SK-N-SH (cell line): Measurements from ENCODE around the gene ZIC1. TPM values are rescaled to one million over a fixed set of nuclear protein-coding genes. Genes with fewer than 3 reads are reported as not detected.

Experiments
- CTCF ChIA-PET: fragments of 300-600, 350-600 bp; formaldehyde crosslinking; extraction: SDS; loops from one replicate; lab custom pipeline; 2021; lab: Yijun Ruan, JAX
- POLR2A ChIA-PET: fragments of 350-600 bp; sonication (Branson Sonifier 250); formaldehyde crosslinking; extraction: SDS; loops from one replicate; lab custom pipeline; 2020; ENCODE audit warnings: antibody characterized with exemption, inconsistent platforms; lab: Yijun Ruan, JAX
- DNase-seq: peaks from one replicate; pipeline ENCODE4 v3.0.0; 2012
- H2AFZ ChIP-seq: fragments of 200-600 bp; sonication (generic); 2 replicates; pipeline ENCODE4 v1.8.1; 2016; ENCODE audit warnings: antibody characterized with exemption, mild to moderate bottlenecking, low read depth
- H3F3A ChIP-seq: fragments of 200-600 bp; sonication (generic); replicated peaks from 2 replicates; pipeline ENCODE3; 2016; ENCODE audit warnings: antibody characterized with exemption, mild to moderate bottlenecking; ENCODE audit not compliant: insufficient read depth
- H3K27ac ChIP-seq, 2 experiments: fragments of 200-500 bp in 1 of 2; fragments of 200-600 bp in 1 of 2; sonication (Bioruptor generic) in 1 of 2; sonication (generic), shearing (Covaris generic) in 1 of 2; 2 replicates each; pipeline versions ENCODE4 v1.5.1 to v1.6.1; 2014 to 2016; ENCODE audit warnings: low read depth in 2 of 2, inconsistent platforms in 1 of 2, low read length in 1 of 2, mild to moderate bottlenecking in 1 of 2, mixed read lengths in 1 of 2
- H3K27me3 ChIP-seq: fragments of 200-600 bp; sonication (generic), shearing (Covaris generic); 2 replicates; pipeline ENCODE4 v1.6.1; 2016; ENCODE audit warnings: mixed run types; ENCODE audit not compliant: insufficient read depth
- H3K36me3 ChIP-seq, 2 experiments: fragments of 200-500 bp in 1 of 2; fragments of 200-600 bp in 1 of 2; sonication (Bioruptor generic) in 1 of 2; sonication (generic) in 1 of 2; replicated peaks in 1 of 2; 2 replicates each; pipeline versions ENCODE3 to v1.5.1; 2014 to 2016; ENCODE audit warnings: low read length in 1 of 2, mild to moderate bottlenecking in 1 of 2; ENCODE audit not compliant: insufficient read depth in 2 of 2, control insufficient read depth in 1 of 2
- H3K4me1 ChIP-seq, 2 experiments: fragments of 200-500 bp in 1 of 2; fragments of 200-600 bp in 1 of 2; sonication (Bioruptor generic) in 1 of 2; sonication (generic), shearing (Covaris generic) in 1 of 2; 2 replicates each; pipeline versions ENCODE4 v1.5.1 to v1.6.1; 2014 to 2016; ENCODE audit warnings: low read depth in 1 of 2, low read length in 1 of 2, mixed run types in 1 of 2; ENCODE audit not compliant: insufficient read depth in 2 of 2, control insufficient read depth in 1 of 2
- H3K4me2 ChIP-seq: fragments of 200-600 bp; sonication (generic), shearing (Covaris generic); 2 replicates; pipeline ENCODE4 v1.6.1; 2017; ENCODE audit warnings: mixed run types
- H3K4me3 ChIP-seq, 2 experiments: fragments of 200-500 bp in 1 of 2; fragments of 200-600 bp in 1 of 2; sonication (Bioruptor generic) in 1 of 2; sonication (generic), shearing (Covaris generic) in 1 of 2; 2 replicates each; pipeline versions ENCODE4 v1.5.1 to v1.8.1; 2014 to 2016; ENCODE audit warnings: low read depth in 2 of 2, inconsistent platforms in 1 of 2, low read length in 1 of 2, mild to moderate bottlenecking in 1 of 2, mixed read lengths in 1 of 2, moderate library complexity in 1 of 2
- H3K79me2 ChIP-seq: fragments of 200-600 bp; sonication (generic); 2 replicates; pipeline ENCODE4 v1.8.1; 2017; ENCODE audit warnings: mild to moderate bottlenecking; ENCODE audit not compliant: insufficient read depth
- H3K9ac ChIP-seq: fragments of 200-600 bp; sonication (generic); 2 replicates; pipeline ENCODE4 v1.6.1; 2017; ENCODE audit warnings: mixed run types
- H3K9me2 ChIP-seq: fragments of 200-600 bp; sonication (generic); 2 replicates; pipeline ENCODE4 v1.6.1; 2017; ENCODE audit warnings: mixed run types
- H3K9me3 ChIP-seq: fragments of 200-600 bp; sonication (generic); 2 replicates; pipeline ENCODE4 v1.6.1; 2017; ENCODE audit warnings: mixed run types, mild to moderate bottlenecking, moderate library complexity
- H4K20me1 ChIP-seq: fragments of 200-600 bp; sonication (generic); 2 replicates; pipeline ENCODE4 v1.6.1; 2017; ENCODE audit warnings: mild to moderate bottlenecking, mixed run types; ENCODE audit not compliant: insufficient read depth
- EP300 ChIP-seq, 2 experiments: IDR thresholded peaks; 2 replicates each; pipeline versions ENCODE4 v1.4.0 to v1.6.1; 2012; ENCODE audit warnings: borderline replicate concordance in 1 of 2, low read depth in 1 of 2, low read length in 1 of 2
- EZH2phosphoT487 ChIP-seq: fragments of 200-600 bp; sonication (generic); IDR thresholded peaks from 2 replicates; pipeline ENCODE4 v1.6.1; 2017; ENCODE audit warnings: low read depth, mixed run types, mild to moderate bottlenecking, antibody characterized with exemption, moderate library complexity, borderline replicate concordance
- FOSL2 ChIP-seq: IDR thresholded peaks from 2 replicates; pipeline ENCODE4 v1.4.0; 2012; ENCODE audit warnings: low read depth, mild to moderate bottlenecking, moderate library complexity, borderline replicate concordance
- GABPA ChIP-seq: IDR thresholded peaks from 2 replicates; pipeline ENCODE4 v1.4.0; 2012; ENCODE audit warnings: low read depth, mild to moderate bottlenecking
- IRF3 ChIP-seq: fragments of 150-350 bp; IDR thresholded peaks from 2 replicates; pipeline ENCODE4 v1.6.1; 2016; ENCODE audit warnings: mild to moderate bottlenecking, low read depth, low read length
- JUND ChIP-seq: IDR thresholded peaks from 2 replicates; pipeline ENCODE4 v1.4.0; 2012
- NRF1 ChIP-seq: IDR thresholded peaks from 2 replicates; pipeline ENCODE4 v1.6.1; 2012; ENCODE audit warnings: low read depth, mild to moderate bottlenecking, low read length
- PBX3 ChIP-seq: IDR thresholded peaks from 2 replicates; pipeline ENCODE4; 2012
- REST ChIP-seq: IDR thresholded peaks from 2 replicates; pipeline ENCODE4 v1.6.1; 2012; ENCODE audit warnings: mild to moderate bottlenecking, low read depth, low read length, moderate library complexity
- TCF12 ChIP-seq: IDR thresholded peaks from 2 replicates; pipeline ENCODE4 v1.4.0; 2012
- USF1 ChIP-seq: IDR thresholded peaks from 2 replicates; pipeline ENCODE4 v1.4.0; 2012; ENCODE audit warnings: low read depth, borderline replicate concordance
- WGBS: methylation state at CpG from one replicate; pipeline ENCODE4 v1.1.6; 2017; ENCODE audit warnings: low lambda C conversion rate; 5-methylcytosine and 5-hydroxymethylcytosine counted together
- polyA plus RNA-seq, 3 experiments: library from polyadenylated mRNA; depleted of rRNA; stranded (reverse); fragments of >200 nt; gene quantifications; 2 replicates each; pipeline ENCODE4 v1.2.3, GENCODE V29; 2012

ZIC1 gene
- polyA plus RNA-seq, 1 of the 3 experiments (the other 2 are of a cell fraction): 16.7 TPM

- 24% methylated on average over 3 of the region's 3 CpGs for WGBS
- DNase-seq: no peak
Measured at GRCh38 chr3:147449669-147450068, 40.5 kb downstream of the ZIC1 start.

More at GRCh38 chr3:147449669-147450068, 40.5 kb downstream of the ZIC1 start:
- no peak overlapping the region for H2AFZ ChIP-seq
- no peak overlapping the region for H3K27ac ChIP-seq
- POLR2A ChIA-PET: no interaction called here
- H3K36me3 ChIP-seq: no peaks in the 10 kb centered on the region
- H3K27me3 ChIP-seq: no peaks in the 10 kb centered on the region
- TF ChIP-seq TCF12 (no peak), REST (no peak), EP300 (IDR thresholded peaks at IDR 0.05; ENCODE audit: borderline replicate concordance in 1 of 2, low read depth in 1 of 2, low read length in 1 of 2) (no peak), FOSL2 (no peak), EZH2phosphoT487 (no peak), GABPA (no peak), PBX3 (no peak), IRF3 (no peak), NRF1 (no peak), USF1 (no peak), JUND (no peak)
- TF ChIP-seq, all 33 proteins: peak for 0
- Histone ChIP-seq H3K9me2 (no peaks in the 10 kb centered on the region; the same call in 1 of the 2 replicates), H3K9ac (no peak overlapping the region), H3K4me2 (no peak overlapping the region), H3K4me1 (no peaks in the 10 kb centered on the region; a peak in 1 of 4 replicates), H3F3A (no peaks in the 10 kb centered on the region), H4K20me1 (no peaks in the 10 kb centered on the region), H3K4me3 (no peak overlapping the region), H3K9me3 (no peaks in the 10 kb centered on the region), H3K79me2 (no peaks in the 10 kb centered on the region)
- CTCF ChIA-PET: no interaction called here
